HuH-7.5 (cell line): ENCODE data around the gene NEBL.

Source experiments
- DNase-seq: peaks from one replicate; pipeline ENCODE4 v3.0.0; 2011; ENCODE audit warnings: low spot score

Gene NEBL

GRCh38 chr10:20776384-20777118, 120.6 kb downstream of the NEBL start:
- no peak for DNase-seq

DNA sequence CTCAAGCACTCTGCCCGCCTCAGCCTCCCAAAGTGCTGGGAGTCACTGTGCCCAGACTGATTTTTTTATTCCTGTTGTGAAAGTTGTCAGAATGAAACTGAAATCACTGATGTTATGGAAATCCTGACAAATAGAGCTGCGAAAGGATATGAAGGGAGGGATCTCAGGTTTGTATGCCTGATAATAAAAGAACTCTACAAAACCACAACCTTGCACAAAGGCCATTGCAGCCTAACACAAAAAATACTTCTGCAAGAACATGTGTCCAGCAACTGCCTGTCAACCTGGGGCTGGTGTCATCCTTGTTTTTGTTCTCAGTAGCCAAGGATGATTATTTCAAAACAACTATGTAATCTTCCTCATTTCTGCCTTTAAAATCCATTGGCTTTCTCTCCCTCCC, 126.1 kb downstream of the NEBL start:
- no peak for DNase-seq

- DNase-seq = no peak
Measured at GRCh38 chr10:20769481-20769880, 127.6 kb downstream of the NEBL start.

DNA sequence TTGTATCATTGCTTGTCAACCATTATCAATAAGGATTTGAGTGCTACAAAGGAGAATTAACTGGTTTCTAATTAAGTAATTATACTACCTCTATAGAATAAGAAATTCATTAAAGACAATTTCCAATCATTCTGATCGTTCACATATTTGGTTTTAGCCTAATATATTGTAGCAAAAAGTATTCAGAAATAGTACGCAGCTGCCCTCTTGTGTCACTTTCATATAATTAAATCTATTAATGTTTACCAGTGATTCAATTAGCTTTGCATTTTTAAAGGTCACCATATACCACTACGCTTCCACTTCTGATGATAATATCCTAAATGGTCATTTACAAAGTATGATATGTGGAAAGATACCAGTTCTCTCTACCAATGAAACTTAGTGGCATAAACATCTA, 128.3 kb downstream of the NEBL start:
- no peak for DNase-seq

GRCh38 chr10:20767028-20767427, 130.1 kb downstream of the NEBL start:
- DNase-seq = no peak

- DNase-seq = no peak
Measured at GRCh38 chr10:20765066-20765465, 132.0 kb downstream of the NEBL start.

DNA sequence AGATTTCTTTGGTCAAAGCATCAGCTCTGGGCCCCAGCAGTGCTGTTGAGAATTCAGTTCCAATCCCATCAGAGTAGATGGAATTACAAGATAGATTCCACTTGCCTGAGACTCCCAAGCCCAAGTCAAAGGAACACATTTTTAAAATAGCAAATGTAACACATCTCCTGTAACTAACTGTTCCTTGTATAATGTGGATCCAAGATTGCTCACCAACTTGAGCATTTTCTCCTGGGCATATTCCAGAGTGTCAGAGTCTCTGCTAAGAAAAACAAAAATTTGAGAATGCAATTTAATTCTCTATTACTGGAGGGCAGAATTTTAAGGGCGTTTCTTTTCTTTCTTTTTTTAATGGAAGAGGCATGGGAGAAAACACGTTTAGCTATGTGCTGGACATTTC, 136.7 kb downstream of the NEBL start:
- DNase-seq = no peak

DNA sequence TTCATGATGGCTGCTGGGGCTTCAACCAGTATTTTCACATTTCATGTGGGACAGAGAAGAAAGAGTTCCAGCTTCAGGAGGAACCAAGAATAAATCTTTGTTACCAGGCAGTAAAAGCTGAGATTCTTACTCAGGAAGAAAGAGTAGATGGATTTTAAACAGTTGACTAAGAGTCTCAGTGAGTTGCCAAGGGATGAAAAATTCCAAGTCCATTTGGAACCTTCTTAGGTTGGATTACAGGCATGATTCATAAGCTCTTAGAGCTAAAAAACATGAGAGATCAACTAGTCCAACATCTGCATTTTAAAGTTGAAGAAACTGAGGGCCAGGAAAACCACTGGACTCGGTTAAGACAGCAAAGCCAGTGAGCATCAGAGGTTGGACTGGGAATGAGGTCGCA, 148.6 kb downstream of the NEBL start:
- no peak for DNase-seq

- no peak for DNase-seq
Measured at GRCh38 chr10:20747782-20748181, 149.3 kb downstream of the NEBL start.

- no peak for DNase-seq
Measured at GRCh38 chr10:20746856-20747255, 150.3 kb downstream of the NEBL start.

- no peak for DNase-seq
Measured at GRCh38 chr10:20745556-20746375, 151.3 kb downstream of the NEBL start.

DNA sequence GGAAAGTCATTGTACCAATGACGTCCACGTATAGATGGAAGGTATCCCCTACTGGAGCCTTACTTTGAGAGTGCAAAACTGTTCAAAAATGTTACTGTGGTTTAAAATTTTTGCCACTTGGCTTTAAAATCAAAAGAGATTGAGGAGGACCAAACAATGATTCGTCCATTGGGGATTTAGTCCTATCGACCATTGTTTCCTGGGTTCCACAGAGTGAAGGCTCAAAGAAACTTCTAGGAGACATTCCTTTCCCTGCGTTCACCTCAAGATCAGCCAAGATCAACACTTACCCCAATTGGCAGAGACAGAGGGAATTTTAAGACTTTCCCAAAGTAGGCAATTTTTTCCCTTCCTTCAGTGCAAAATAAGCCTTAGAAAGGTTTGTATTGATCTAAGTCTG, 152.3 kb downstream of the NEBL start:
- DNase-seq = no peak

DNA sequence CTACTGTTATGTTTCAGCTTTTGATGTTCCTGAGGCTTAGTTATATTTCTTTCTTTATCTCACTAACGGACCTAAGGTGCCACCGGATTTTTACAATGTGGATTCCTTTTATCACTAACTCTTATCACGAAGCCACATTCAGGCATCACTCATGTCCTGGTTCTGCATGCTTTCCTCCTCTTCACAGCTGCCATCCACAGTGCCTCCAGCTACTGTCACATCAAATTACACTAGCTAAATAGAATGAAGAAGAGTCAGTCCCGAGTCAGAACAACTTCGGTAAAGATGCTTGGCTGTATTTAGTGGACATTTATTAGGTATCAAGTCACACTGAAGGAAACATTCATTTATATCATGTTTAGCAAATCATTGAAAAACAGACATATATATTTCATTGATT, 153.2 kb downstream of the NEBL start:
- no peak for DNase-seq

DNA sequence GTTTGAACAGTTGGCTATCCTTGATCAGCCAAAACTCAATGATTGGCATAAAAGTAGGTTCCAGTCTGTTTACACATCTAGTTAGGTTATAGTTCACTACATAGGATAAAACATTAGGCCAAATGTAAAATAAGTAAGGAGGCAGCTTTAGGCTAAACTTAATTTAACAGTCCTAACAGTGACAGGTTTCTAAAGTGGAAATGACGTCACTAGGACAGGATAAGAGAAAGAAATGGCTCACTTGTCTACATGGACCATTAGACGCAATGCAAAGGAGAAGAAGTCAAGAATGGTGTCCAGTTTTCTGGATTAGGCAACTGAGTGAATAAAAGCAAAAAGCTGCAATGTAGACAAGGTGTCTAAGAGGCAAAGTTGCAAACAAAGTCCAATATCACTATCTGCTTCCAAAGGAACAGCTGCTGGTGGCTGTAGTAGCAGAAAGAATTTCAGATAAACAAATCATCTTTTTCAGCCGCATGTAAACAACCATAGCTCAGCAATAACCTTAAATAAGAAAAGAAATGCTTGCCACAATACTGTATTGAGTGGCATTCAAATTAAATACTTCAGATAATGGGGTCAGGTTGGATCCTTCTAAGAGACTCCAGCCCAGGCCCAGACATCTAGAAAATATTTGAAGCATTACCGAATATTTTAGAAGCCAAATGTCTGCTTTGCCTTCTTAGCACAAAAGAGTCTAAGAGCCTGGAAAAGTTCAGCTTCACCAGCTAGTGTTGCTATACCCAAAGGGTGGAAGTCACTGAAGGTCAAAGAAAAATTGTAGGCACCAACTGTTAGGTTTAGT, 154.2 kb downstream of the NEBL start:
- no peak for DNase-seq

DNA sequence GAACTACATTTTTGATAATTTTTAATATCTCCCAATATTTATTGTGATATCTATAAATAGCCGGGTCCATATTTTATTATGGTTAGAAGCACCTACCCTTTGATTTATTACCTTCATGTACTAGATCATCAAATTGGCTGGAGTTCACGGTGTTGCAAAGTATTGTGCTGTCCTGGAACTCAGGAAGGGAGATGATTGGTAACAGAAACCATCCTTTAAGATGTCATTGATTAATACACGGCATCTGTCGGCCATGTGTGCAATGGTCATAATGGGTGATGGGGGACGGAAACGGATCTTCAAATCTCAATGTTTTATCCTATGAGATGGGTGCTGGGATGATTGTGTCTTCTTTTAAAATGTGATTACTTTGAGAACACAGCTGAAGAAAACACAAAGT, 157.0 kb downstream of the NEBL start:
- no peak for DNase-seq

- DNase-seq = no peak
Measured at GRCh38 chr10:20737107-20737506, 160.0 kb downstream of the NEBL start.
